OCI-LY7 (cell line): Measurements from ENCODE around the gene MVB12B. TPM values are rescaled to one million over a fixed set of nuclear protein-coding genes. Genes with fewer than 3 reads are reported as not detected.

Experiments used
- BruUV-seq: library from RNA; stranded (reverse); fragments of 400-500 nt; replicated peaks from 2 replicates; lab custom pipeline; 2021; lab: Mats Ljungman, UMichigan
- CTCF ChIA-PET: fragments of 300-600 bp; sonication (Branson Sonifier 250); formaldehyde crosslinking; loops from one replicate; lab custom pipeline; 2022; ENCODE audit warnings: antibody characterized with exemption; ENCODE audit not compliant: unreplicated experiment; lab: Charles Lee
- POLR2A ChIA-PET: fragments of 300-600 bp; sonication (Branson Sonifier 250); formaldehyde crosslinking; loops from one replicate; lab custom pipeline; 2022; ENCODE audit warnings: antibody characterized with exemption; lab: Charles Lee
- DNase-seq: peaks from one replicate; pipeline ENCODE4 v3.0.0-alpha.2; 2015; ENCODE audit warnings: low spot score
- H2AFZ ChIP-seq: fragments of 200-600 bp; sonication (generic), shearing (Covaris generic); 2 replicates; pipeline ENCODE4 v1.6.1; 2014; ENCODE audit warnings: mild to moderate bottlenecking, antibody characterized with exemption, low read length, moderate library complexity
- H3K27ac ChIP-seq: fragments of 200-600 bp; sonication (generic); 2 replicates; pipeline ENCODE4 v1.5.1; 2014; ENCODE audit warnings: mixed run types, low read depth, mild to moderate bottlenecking, moderate library complexity, low read length, inconsistent platforms; ENCODE audit not compliant: poor library complexity, severe bottlenecking
- H3K36me3 ChIP-seq: fragments of 200-600 bp; sonication (generic); 2 replicates; pipeline ENCODE4 v1.6.1; 2014; ENCODE audit warnings: mild to moderate bottlenecking, antibody characterized with exemption, low read length, moderate library complexity, mixed read lengths; ENCODE audit not compliant: insufficient read depth
- H3K4me1 ChIP-seq: fragments of 200-600 bp; sonication (generic); 2 replicates; pipeline ENCODE4 v1.5.1; 2014; ENCODE audit warnings: mild to moderate bottlenecking, low read length; ENCODE audit not compliant: insufficient read depth, poor library complexity, severe bottlenecking
- H3K4me2 ChIP-seq: fragments of 200-600 bp; sonication (generic); 2 replicates; pipeline ENCODE4 v1.6.1; 2014; ENCODE audit warnings: mild to moderate bottlenecking, low read length
- H3K4me3 ChIP-seq: fragments of 200-600 bp; sonication (generic); 2 replicates; pipeline ENCODE4 v1.5.1; 2014; ENCODE audit warnings: mild to moderate bottlenecking, low read depth, low read length; ENCODE audit not compliant: poor library complexity, severe bottlenecking
- H3K79me2 ChIP-seq: fragments of 200-600 bp; sonication (generic); 2 replicates; pipeline ENCODE4 v1.6.1; 2016; ENCODE audit warnings: low read depth, mild to moderate bottlenecking, low read length, moderate library complexity, mixed read lengths; ENCODE audit not compliant: insufficient read depth
- H3K9me2 ChIP-seq: fragments of 200-600 bp; sonication (generic); 2 replicates; pipeline ENCODE4 v1.6.1; 2016; ENCODE audit warnings: mild to moderate bottlenecking, low read length, mixed read lengths; ENCODE audit not compliant: insufficient read depth
- H3K9me3 ChIP-seq: fragments of 200-600 bp; sonication (generic); 2 replicates; pipeline ENCODE4 v1.6.1; 2014; ENCODE audit warnings: mild to moderate bottlenecking, mixed run types, low read length, mixed read lengths
- H4K20me1 ChIP-seq: fragments of 200-600 bp; sonication (generic); 2 replicates; pipeline ENCODE4 v1.6.1; 2014; ENCODE audit warnings: mild to moderate bottlenecking, antibody characterized with exemption, low read length, moderate library complexity, mixed read lengths; ENCODE audit not compliant: insufficient read depth
- EZH2phosphoT487 ChIP-seq: fragments of 200-600 bp; sonication (generic); IDR thresholded peaks from 2 replicates; pipeline ENCODE4 v1.6.1; 2018; ENCODE audit warnings: low read depth, borderline replicate concordance, mild to moderate bottlenecking, mixed run types, antibody characterized with exemption, low read length, moderate library complexity, mixed read lengths
- intact Hi-C: fragments of 100-400 bp; cut with micrococcal nuclease; formaldehyde crosslinking; loops from one replicate; pipeline ENCODE4 v1.10.0; 2022; ENCODE audit not compliant: unreplicated experiment
- total RNA-seq, 2 experiments: library from RNA; depleted of rRNA in 1 of 2; stranded (reverse); fragments of >200 nt in 1 of 2; shearing (Covaris generic) in 1 of 2; gene quantifications; 2 replicates each; pipeline ENCODE4 v1.2.3, GENCODE V29; 2014 to 2022
- TF ChIP-seq, protein P1 (sequence below): fragments of 200-600 bp; sonication (generic); conservative IDR thresholded peaks from 2 replicates; pipeline ENCODE4 v1.5.1; 2014; ENCODE audit warnings: mild to moderate bottlenecking, antibody characterized with exemption, low read length, moderate library complexity, mixed read lengths

MVB12B gene
- total RNA-seq, 2 experiments from 2014 or later: 1.3 TPM; not detected in 1

DNA sequence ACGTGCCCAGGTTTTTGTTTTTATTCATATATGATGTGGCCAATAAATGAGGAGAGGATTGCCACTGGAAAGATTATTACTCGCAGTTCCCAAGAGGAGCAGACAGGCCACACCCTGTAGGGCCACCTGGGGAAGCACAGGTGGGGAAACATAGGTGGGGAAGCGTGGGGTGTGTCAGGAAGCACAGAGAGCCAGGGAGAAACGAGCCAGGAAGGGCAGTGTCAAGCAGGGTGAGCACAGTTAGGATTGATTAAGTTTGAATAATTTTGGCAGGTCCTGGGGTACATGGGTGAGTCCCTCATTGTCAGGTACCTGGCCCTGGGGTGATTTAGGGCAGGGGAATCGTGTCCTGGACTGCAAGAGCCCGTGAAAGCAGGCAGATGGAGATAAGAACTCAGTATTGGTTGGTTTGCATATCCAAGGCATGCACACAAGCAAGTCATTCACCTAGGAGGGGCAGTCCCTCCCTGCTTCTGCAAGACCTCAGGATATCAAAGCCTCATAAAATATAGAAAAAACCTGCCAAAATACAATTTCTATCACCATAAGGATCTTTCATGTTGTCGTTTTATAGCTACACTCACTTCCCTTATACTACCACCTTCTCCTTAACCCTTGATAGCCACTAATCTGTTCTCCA, 22.4 kb downstream of the MVB12B start:
- H3K4me2 ChIP-seq: no peak overlapping the region
- intact Hi-C loops: no loop called here
- H3K27ac ChIP-seq: no peak overlapping the region
- POLR2A ChIA-PET: no interaction called here
- no peaks in the 10 kb centered on the region for H4K20me1 ChIP-seq
- H3K79me2 ChIP-seq: no peaks in the 10 kb centered on the region
- TF ChIP-seq EZH2phosphoT487: no peak
- TF ChIP-seq, protein P1, sequence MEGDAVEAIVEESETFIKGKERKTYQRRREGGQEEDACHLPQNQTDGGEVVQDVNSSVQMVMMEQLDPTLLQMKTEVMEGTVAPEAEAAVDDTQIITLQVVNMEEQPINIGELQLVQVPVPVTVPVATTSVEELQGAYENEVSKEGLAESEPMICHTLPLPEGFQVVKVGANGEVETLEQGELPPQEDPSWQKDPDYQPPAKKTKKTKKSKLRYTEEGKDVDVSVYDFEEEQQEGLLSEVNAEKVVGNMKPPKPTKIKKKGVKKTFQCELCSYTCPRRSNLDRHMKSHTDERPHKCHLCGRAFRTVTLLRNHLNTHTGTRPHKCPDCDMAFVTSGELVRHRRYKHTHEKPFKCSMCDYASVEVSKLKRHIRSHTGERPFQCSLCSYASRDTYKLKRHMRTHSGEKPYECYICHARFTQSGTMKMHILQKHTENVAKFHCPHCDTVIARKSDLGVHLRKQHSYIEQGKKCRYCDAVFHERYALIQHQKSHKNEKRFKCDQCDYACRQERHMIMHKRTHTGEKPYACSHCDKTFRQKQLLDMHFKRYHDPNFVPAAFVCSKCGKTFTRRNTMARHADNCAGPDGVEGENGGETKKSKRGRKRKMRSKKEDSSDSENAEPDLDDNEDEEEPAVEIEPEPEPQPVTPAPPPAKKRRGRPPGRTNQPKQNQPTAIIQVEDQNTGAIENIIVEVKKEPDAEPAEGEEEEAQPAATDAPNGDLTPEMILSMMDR: no peak
- no peaks in the 10 kb centered on the region for H3K9me3 ChIP-seq
- H3K9me2 ChIP-seq: no peaks in the 10 kb centered on the region
- CTCF ChIA-PET: no interaction called here
- no peak overlapping the region for H2AFZ ChIP-seq
- H3K4me1 ChIP-seq: peaks cover 7% of the 10 kb centered on the region
- DNase-seq: no peak
- H3K4me3 ChIP-seq: no peak overlapping the region
- no peaks in the 10 kb centered on the region for H3K36me3 ChIP-seq
- no TSS peak for BruUV-seq

DNA sequence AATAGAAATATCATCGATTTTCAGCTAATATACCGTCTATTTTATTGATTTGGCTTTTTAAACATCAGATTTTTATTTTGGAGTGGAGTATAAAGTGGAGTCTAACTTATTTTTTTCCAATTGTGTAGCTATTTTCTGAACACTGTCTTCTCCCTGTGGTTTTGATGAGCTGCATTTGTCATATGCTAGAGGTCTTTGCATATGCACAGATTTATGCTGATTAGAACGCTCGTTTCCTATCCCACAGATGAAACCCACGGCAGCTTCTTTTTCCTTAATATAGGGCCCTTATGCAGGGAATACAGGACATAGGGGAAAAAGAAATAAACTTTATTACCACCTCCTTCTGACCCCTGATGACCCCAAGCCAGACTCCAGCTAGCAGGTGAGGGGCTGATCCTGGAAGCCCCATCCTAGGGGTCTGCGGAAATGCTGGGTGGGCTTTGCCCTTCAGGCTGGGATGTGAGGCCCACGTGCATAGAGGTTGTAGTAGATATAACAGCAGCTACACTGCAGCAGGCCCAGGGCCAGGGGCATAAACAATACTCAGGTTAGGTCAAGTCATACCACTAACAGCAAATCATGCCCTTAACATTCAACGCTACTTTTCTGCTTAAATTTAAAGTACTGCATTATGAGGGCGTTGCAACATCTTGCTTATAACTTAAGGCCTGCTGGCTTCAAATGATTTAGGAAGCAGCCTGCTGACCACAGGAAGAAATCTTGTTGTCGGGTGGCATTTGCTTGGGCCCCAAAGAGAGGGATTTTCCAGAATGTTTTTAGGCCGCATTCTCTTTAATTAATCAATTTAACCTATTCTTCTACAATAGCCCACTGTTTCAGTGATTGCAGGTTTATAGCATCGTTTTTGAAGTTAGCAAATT, 28.5 kb downstream of the MVB12B start:
- no peak for DNase-seq
- no peaks in the 10 kb centered on the region for H3K9me2 ChIP-seq
- H3K36me3 ChIP-seq: no peaks in the 10 kb centered on the region
- ChIA-PET CTCF (no interaction called here), POLR2A (no interaction called here)
- BruUV-seq: no TSS peak
- no peaks in the 10 kb centered on the region for H3K9me3 ChIP-seq
- H3K4me3 ChIP-seq: no peak overlapping the region
- H3K27ac ChIP-seq: no peak overlapping the region
- H3K4me2 ChIP-seq: no peak overlapping the region
- no peaks in the 10 kb centered on the region for H4K20me1 ChIP-seq
- intact Hi-C loops: no loop called here
- no peaks in the 10 kb centered on the region for H3K4me1 ChIP-seq
- TF ChIP-seq EZH2phosphoT487: no peak
- TF ChIP-seq, protein P1: no peak
- no peak overlapping the region for H2AFZ ChIP-seq
- no peaks in the 10 kb centered on the region for H3K79me2 ChIP-seq

DNA sequence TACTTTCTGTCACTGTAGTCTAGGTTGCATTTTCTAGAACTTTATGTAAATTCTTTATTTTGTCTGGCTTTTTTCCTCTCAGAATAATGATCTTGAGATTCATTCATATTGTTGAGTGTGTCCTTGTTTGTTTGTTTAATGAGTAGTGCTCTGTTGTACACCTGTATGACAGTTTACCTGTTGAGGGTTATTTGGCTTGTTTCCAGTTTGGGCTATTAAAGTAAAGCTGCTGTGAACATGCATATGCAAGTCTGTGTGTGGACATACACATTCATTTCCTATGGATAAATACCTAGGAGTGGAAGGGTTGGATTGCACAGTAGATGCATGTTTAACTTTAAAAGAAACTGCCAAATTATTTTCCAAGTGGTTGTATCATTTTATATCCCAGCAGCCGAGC, 30.4 kb downstream of the MVB12B start:
- no peaks in the 10 kb centered on the region for H3K36me3 ChIP-seq
- no peak for DNase-seq
- POLR2A ChIA-PET: no interaction called here
- no peak overlapping the region for H3K27ac ChIP-seq
- TF ChIP-seq, protein P1: no peak
- no peak for TF ChIP-seq EZH2phosphoT487
- no peaks in the 10 kb centered on the region for H3K79me2 ChIP-seq
- H3K9me2 ChIP-seq: no peaks in the 10 kb centered on the region
- no peak overlapping the region for H2AFZ ChIP-seq
- no peak overlapping the region for H3K4me2 ChIP-seq
- H3K9me3 ChIP-seq: peaks cover 6% of the 10 kb centered on the region; the same call in 1 of the 2 replicates
- H3K4me3 ChIP-seq: no peak overlapping the region
- H3K4me1 ChIP-seq: no peaks in the 10 kb centered on the region
- intact Hi-C loops: no loop called here
- no TSS peak for BruUV-seq
- CTCF ChIA-PET: no interaction called here
- H4K20me1 ChIP-seq: no peaks in the 10 kb centered on the region
